HepG2 (cell line): ENCODE results near the gene ANKRD31. TPM values are rescaled to one million over a fixed set of nuclear protein-coding genes. Genes with fewer than 3 reads are reported as not detected.

Experiments used
- ARNT ChIP-seq: fragments of 450-650 bp; IDR thresholded peaks from 2 replicates; pipeline ENCODE4 v1.6.1; 2017
- HNRNPLL ChIP-seq: fragments of 200-400 bp; formaldehyde crosslinking; IDR thresholded peaks from 2 replicates; pipeline ENCODE4 v1.6.1; 2017; ENCODE audit warnings: mild to moderate bottlenecking, low read depth, low read length; ENCODE audit not compliant: poor library complexity, severe bottlenecking
- MEIS2 ChIP-seq: sonication (generic); formaldehyde crosslinking; IDR thresholded peaks from 2 replicates; pipeline ENCODE4 v1.9.0; 2021; ENCODE audit warnings: mild to moderate bottlenecking, missing genetic modification reagents
- UBTF ChIP-seq: sonication (generic); formaldehyde crosslinking; IDR thresholded peaks from 2 replicates; pipeline ENCODE4 v1.4.0; 2020; ENCODE audit warnings: mild to moderate bottlenecking, missing genetic modification reagents
- ZBTB10 ChIP-seq: sonication (generic); formaldehyde crosslinking; IDR thresholded peaks from 2 replicates; pipeline ENCODE4 v1.4.0; 2020; ENCODE audit warnings: missing genetic modification reagents, borderline replicate concordance
- ZBTB43 ChIP-seq: sonication (generic); formaldehyde crosslinking; conservative IDR thresholded peaks from 2 replicates; pipeline ENCODE4 v1.4.0; 2020; ENCODE audit warnings: missing genetic modification reagents
- ZFP62 ChIP-seq: sonication (generic); formaldehyde crosslinking; IDR thresholded peaks from 2 replicates; pipeline ENCODE4 v1.4.0; 2020; ENCODE audit warnings: missing genetic modification reagents
- ZMYM3 ChIP-seq: sonication (generic); formaldehyde crosslinking; IDR thresholded peaks from 2 replicates; pipeline ENCODE4 v1.5.1; 2020; ENCODE audit warnings: mild to moderate bottlenecking, missing genetic modification reagents
- ZNF362 ChIP-seq: sonication (generic); formaldehyde crosslinking; IDR thresholded peaks from 2 replicates; pipeline ENCODE4 v1.4.0; 2020; ENCODE audit warnings: missing genetic modification reagents, mild to moderate bottlenecking, borderline replicate concordance
- ZNF619 ChIP-seq: sonication (generic); formaldehyde crosslinking; IDR thresholded peaks from 2 replicates; pipeline ENCODE4 v1.4.0; 2020; ENCODE audit warnings: mild to moderate bottlenecking, missing genetic modification reagents
- ZNF646 ChIP-seq: sonication (generic); formaldehyde crosslinking; IDR thresholded peaks from 2 replicates; pipeline ENCODE4 v1.9.0; 2021; ENCODE audit warnings: mild to moderate bottlenecking, missing genetic modification reagents
- polyA plus RNA-seq, 8 experiments: library from polyadenylated mRNA; depleted of rRNA in 3 of 8; stranded (reverse) in 7 of 8; unstranded in 1 of 8; fragments of >200 nt; fragmentation: Illumina TruSeq in 4 of 8; extraction: Trizol in 4 of 8; gene quantifications; 2 replicates each; pipeline versions ENCODE4 v1.2.1 to v1.2.3, GENCODE V29; 2011 to 2016; ENCODE audit warnings: low read depth in 4 of 8, missing spikeins in 1 of 8, mixed read lengths in 1 of 8; ENCODE audit not compliant: insufficient read depth in 1 of 8
- total RNA-seq, 5 experiments: library from RNA; depleted of rRNA; stranded (reverse); fragments of >200 nt; fragmentation: Illumina TruSeq; extraction: Trizol; gene quantifications; 2 replicates each; pipeline ENCODE4 v1.2.3, GENCODE V29; 2016; ENCODE audit warnings: low read depth in 1 of 5

ANKRD31 gene
- total and polyA plus RNA-seq, 2 of the 13 experiments (the other 11 are each of a cell fraction or from before 2014, with no cell fraction given), result 0.01 to 0.09 TPM

GRCh38 chr5:75236322-75237316 is at the start of gene ANKRD31 (continued):
- TF ChIP-seq ZNF646 (CRISPR knock-in tag), result no peak
- peak; percentile 45 for TF ChIP-seq HNRNPLL
- peak; percentile 63; the same call in 1 of the 2 replicates for TF ChIP-seq ZMYM3 (CRISPR knock-in tag)
- peak; percentile 41 for TF ChIP-seq UBTF (CRISPR knock-in tag)
- no peak for TF ChIP-seq ARNT
- TF ChIP-seq ZBTB43 (CRISPR knock-in tag), result no peak; the same call in 1 of the 2 replicates
- peak; percentile 91 for TF ChIP-seq ZNF362 (CRISPR knock-in tag)
- TF ChIP-seq ZFP62 (CRISPR knock-in tag), result no peak
- no peak; the same call in 1 of the 2 replicates for TF ChIP-seq ZNF619
- TF ChIP-seq MEIS2 (CRISPR knock-in tag), result peak; percentile 32
- TF ChIP-seq ZBTB10 (CRISPR knock-in tag), result no peak
